HG03196 (cell line): ENCODE data around the gene KRT35.

Experiments used
- ATAC-seq: cut with Tn5 transposase; IDR thresholded peaks from one replicate; pipeline ENCODE4 v1.9.1; 2021; ENCODE audit not compliant: unreplicated experiment

The KRT35 gene

DNA sequence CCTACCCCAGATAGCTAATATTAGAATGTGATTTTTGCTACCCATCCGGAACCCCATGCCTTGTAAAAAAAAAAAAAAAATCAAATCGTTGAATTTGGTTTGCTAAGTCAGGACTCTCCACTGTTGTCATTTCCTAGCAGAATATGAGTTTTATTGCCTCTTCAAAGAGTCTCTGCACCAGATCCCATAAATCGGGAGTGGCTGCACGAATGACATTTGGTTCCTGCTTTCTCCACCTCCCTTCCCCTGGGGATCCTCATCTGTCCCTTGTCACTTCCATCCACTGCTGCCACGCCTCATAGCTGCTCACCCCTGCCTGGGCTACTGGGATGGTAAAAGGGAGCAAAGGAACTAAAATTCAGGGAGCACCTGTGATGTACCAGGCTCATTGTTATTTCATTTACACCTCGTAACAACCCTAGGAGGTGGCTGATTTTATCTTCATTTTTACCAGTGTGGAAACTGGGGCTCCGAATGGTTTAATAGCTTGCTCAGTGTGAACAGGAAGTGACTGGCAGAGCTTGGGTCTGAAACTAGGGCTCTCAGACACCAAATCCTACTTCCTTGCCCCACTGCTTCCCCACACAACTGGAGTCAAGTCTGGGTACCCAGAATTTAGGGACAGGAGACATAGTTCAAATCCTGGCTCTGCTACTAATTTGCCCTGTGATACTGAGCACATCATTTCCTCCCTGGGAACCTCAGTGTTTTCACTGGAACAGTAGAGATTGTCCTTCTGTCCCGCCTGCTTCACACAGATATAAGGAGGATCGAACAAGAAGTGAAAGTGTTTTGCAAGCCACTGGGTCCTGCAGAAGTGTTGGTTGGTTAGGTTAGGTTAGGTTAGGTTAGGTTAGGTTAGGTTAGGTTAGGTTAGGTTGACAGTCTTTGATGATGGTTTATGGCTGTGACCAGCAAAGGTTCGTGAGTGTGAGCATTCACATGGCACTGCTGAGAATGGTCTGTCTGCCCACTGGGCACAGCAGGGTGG is 9.3 kb upstream of the KRT35 start:
- no peak for ATAC-seq

DNA sequence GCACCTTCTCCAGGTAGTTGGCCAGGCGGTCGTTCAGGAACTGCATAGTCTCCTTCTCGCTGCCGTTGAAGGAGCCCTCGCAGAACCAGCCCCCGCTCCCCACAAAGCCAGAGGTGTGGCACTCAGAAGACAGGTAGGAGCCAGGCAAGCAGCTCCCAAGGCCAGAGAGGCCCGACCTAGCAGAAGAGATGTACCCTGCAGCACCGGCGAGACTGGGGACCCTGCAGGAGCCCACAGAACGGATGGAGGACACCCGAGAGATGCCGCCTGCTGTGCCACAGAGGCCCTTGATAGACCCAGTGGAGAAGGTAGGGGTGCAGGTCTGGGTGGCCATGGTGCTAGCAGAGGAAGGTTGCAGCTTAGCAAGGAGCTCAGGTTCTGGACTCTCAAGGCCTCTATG is 8.6 kb upstream of the KRT35 start, which contains the start of gene KRT36:
Gene KRT36, minus strand, starts transcription at position 380 of the 400 bp plus-strand sequence. Its CDS starts 46 bp downstream, at position 334.
- no peak for ATAC-seq

DNA sequence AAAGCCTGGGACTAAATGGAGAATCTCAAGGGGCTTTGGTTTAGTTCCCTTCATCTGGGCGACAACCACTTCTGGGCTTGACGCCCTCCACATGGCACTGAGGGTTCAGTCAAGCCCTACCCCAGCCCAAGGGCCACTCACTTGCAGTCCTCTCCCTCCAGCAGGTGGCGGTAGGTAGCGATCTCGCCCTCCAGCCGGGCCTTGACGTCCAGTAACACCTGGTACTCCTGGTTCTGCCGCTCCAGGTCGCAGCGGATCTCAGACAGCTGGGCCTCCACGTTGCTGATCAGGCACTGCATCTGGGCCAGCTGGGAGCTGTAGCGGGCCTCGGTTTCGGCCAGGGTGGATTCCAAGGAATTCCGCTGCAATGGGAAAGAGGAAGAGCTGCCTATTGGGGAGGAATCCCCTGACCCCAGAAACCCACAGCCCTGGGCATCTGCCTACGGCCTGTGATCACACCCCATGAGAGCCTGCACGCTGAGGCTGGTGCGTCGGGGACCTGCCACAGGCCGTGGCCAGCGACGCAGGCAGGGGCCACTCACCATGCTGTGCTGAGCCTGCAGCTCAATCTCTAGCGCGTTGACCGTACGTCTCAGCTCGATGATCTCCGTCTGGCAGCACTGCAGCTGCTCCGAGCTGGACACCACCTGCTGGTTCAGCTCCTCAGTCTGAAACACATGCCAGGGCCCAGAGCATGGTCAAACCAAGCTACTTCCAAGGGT is 6.0 kb upstream of the KRT35 start:
- ATAC-seq: no peak

DNA sequence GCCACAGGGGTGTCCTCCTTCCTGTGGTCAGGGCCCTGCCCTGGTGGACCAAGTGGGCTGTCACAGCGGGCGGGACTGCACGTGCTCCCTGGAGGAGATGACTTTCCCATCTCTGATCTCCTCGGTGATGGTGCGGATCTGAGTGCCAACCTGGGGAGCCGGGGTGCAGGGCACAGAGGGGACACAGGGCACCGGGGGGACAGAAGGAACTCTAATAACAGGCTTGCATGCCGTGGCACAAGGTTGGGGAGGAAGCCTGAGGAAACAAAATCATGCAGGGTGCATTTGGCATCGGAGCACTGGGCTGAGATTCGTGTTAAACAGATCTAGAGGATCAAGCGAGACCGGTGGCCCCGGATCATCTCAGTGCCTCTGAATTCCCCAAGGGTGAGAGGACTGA is 5.4 kb upstream of the KRT35 start:
- no peak for ATAC-seq

DNA sequence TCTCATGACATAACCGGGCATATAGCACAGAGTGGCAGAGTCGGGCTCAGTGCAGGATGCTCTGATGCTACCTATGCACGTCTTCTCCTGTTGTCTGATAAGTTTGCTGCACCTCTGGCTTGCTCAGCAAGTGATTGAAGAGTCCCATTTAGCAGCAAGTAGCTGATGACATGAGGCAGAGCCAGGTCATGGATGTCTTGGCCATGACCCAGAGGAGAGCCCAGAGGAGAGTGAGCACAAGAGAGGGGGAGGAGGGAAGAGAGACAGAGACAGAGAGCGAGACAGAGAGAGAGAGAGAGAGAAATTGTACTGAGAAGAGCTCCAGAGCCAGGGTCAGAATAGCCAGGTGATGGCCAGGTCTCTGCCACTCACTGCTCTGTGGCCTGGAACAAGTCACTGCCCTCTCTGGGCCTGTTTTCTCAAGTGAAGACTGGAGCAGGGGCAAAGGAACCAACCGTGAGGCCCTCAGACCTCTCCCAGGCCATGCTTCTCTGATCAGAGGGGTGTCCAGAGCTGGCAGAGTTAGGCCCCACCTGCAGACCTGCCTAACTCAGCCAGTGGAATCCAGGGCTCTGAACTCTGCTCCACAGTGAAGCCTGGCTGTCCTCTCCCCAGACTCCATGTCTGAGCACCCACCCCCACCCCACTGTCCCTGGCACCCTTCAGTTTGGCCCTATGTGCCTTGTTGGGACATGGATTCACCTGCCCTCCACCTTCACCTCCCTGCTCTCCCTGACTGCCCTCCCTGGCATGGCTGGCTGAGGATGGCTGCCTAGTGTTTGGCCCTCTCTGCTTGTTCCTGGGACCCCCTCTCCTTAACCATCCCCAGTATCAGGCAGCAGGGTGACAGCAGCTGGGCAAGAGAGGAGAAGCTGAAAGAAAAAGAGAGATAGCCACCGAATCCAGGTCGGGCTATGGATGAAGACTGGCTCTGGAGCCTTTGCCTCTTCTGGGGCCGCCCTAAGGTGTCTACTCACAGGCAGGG is 4.3 kb upstream of the KRT35 start:
- ATAC-seq: no peak

DNA sequence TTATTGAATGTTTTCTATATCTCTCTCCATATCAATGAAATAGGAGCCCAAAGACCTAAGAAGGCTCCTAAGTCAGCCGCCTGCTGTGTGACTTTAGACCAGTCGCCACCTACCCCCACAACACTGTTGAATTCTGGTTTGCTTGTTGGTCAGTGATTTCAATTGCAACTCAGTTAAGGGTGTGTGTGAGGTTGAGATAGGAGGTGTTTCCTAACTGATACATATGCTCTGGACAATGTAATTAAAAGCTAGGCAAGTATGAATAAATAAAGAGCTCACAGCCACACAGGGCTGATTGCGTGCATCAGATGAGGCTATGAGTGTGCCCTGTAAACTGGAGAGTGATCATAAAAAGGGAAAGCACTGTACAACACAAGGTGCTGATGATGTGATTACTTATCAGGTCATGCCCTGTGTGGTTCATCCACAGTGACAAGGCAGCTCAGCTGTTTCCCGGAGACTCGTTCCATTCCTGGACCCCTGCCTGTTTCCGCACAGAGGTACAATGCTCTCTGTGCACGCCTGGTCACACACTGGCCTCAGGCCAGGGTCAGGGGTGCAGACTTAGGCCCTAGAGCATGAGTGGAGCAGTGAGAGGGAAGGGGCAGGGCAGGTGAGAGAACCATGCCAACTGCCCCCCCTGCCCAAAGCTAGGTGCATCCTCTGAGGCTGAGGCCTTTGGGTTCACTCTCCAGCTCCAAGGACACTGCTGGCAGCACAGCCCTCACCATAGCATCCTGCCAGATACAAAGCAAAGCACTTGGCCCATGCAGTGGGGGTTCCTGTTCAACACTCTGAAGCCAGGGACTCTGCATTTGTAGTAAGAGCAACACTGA is 3.3 kb upstream of the KRT35 start:
- no peak for ATAC-seq

DNA sequence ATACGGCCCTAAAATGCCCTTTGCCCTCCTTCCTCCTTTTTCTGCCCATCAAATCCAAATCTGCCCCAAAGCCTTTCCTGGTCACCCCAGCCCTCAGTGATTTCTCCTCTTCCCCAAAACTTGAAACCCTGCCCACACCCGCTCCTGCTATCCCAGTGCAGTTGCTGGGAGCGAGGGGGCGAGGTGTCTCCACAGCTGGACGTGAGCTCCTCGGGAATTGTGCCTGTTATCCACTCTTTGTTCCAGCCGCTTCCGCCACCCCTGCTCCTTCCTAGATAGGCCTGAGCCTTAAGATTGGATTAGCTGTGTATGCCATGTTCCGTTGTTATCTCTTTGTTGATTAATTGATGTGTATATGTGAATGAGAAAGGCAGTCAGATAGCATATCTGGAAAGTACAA is 2.6 kb upstream of the KRT35 start:
- ATAC-seq: no peak

DNA sequence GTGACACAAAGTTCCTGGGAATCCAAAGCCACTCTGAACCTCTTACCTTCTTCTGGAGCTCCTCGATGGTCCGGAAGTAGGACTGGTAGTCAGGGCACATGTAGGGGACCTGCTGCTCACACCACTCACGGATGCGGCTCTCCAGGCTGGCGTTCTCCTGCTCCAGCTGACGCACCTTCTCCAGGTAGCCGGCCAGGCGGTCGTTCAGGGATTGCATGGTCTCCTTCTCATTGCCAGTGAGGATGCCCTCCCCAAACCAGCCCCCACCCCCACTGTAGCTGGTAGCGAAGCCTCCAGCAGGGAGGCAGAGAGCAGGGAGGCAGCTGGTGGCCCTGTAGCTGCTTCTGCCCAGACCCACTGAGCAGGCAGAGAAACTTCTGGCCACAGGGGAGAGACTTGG is 370 bp downstream of the KRT35 start:
- ATAC-seq: no peak

DNA sequence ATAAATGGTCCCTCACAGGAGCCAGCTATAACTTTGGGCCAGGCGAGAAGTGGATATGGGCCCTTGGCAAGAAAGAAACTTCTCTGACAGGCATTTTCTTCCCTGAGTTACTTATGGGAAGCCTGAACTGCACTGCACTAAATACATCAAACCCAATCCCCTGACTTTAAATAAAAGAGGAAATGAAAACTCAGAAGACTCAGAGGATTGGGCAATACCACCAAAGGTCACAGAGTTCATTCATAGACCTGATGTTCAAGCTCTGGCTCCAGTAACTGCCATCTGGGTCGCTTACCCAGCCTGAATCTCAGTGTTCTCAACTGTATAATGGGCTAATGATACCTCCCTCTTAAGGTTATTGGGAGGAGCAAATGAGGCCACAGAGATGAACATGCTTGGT is 815 bp downstream of the KRT35 start:
- no peak for ATAC-seq

DNA sequence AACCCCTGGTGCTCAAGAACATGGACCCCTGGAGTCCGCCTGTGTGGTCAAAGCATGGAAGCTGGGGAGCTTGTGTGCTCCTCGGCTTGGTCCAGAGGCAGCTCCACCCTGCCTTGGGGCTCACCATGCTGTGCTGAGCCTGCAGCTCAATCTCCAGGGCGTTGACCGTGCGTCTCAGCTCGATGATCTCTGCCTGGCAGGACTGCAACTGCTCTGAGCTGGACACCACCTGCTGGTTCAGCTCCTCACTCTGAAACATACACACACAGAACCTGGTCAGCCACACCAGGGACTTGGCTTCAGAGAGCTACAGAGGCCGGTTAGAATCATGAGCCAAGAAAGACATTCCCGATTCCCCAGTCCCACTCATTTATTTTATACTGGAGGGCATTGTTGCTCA is 2.7 kb downstream of the KRT35 start:
- ATAC-seq: no peak

DNA sequence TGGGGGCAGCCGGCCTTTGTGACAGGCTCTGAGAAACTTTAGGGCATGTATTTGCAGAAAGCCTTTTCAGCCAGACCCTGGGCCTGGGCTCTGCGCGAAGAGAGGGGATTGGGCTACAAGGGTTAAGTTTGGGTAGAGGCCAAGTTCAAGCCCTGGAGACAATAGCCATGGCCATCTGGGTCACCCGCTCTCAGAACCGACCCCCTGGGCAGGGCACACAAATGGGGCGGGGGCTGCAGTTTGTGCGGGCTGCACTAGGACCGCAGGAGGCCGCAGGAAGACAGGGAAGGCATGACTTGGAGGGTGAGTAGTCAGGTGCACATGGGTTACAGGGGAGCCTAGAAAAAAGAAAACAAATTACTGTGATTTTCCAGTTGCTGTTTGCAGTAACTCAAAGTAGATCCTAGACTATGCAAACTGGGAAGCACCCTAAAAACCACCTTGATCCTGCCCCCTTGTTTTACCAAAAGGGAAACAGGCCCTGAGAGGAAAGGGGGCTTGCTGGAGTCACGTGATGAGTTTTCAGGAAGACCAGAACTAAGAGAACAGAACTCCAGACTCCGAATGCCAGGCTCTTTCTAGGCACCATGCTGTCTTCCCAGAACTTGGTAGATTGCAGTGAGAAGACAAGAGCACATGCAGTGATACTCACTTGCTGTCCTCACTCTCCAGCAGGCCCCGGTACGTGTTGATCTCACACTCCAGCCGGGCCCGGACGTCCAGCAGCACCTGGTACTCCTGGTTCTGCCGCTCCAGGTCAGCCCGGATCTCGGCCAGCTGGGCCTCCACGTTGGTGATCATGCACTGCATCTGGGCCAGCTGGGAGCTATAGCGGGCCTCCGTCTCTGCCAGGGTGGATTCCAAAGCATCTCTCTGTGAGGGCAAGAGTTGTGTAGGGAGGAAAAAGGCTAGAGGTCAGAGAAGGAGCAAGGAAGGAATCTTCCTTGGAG is 3.8 kb downstream of the KRT35 start:
- ATAC-seq: no peak

DNA sequence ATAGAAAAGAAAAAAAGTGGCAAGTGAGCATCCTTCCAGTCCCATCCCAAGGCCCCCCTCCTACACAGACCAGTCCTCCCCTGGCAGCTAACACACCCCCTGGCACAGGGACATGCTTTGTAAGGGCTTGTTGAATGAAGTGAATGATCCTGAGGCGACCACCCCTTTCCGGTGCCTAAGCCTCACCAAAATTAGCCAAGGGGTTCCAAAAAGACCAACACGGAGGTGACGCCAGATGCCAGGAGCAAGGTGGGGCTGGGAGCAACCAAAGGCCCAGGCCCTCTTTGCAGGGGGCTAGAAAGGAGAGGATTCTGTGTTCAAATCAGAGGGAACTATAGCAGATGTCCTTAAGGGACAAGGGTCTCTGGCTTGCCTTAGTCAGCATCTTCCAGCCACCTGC is 5.5 kb downstream of the KRT35 start:
- no peak for ATAC-seq

DNA sequence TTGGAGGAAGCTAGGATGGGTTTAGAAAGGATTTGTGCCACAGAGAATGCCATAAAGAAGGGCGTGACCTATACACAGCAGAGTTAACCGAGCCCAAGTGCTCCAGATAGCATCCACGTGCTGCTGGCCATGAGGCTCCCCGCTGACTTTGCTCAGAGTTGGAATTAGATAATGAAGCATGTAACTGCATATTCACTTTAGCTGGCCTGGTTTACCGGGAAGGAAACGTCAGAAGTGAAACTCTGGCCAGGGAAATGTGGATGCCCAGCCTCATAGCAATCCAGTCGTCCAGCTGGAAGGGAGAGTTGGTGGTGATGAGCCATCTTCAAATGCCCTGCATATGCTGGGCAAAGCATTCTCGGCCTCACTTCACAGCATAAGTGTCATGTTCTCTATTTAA is 6.1 kb downstream of the KRT35 start:
- ATAC-seq: no peak

DNA sequence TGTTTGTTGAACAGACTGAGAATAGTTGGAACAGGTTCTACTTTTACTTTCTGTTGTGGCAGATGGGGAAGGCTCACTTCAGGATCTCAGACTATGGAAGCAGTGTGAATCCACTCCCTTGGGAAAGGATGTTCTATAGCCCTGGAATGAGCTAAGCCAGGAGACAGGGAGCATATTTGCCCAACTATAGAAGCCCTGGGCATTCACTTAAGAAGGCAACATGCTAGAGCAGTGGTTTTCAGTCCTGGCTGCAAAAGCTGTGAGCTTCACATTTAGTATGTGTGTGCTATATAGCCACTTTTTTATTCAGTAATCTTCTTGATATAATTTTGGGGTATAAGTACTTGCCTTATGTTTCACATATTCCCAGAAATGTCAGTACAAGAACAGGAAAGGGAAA is 12.6 kb downstream of the KRT35 start:
- ATAC-seq: no peak

DNA sequence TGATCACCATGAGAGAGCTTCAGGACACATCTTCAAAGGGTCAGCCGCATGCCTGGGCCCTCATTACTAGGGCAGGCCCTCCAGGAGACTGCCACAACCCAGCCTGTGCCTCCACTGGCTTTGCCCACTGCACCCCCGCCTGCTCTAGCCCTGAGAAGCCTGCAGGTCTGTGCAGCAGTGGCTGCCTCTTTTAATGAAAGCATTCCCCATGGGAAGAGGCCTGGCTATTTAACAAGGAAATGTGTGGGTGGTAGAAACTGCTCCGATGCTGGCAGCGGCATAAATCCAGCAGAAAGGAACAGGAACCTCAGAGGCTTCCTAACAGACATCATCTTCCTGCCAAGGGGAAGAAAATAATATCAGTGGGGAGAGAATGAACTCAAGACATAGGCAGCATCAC is 13.4 kb downstream of the KRT35 start:
- ATAC-seq: no peak

DNA sequence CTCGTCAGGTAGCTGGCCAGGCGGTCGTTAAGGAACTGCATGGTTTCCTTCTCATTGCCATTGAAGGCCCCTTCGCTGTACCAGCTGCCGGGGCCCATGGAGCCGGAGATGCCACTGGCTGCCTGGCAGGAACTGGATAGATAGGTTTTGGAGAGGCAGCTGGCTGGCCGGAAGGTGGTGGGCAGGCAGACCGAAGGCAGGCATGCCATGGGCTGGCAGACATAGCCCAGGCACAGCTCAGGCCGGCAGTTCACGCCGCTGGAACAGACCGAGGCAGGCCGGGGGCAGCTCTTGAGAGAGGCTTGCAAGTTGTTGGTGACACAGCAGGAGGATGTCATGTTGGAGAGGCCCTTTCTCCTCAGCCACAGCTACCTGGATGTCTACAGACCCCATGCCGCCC is 14.0 kb downstream of the KRT35 start, which contains the start of gene KRT32:
Gene KRT32, minus strand, starts transcription at position 399 of the 400 bp plus-strand sequence. Its CDS starts 61 bp downstream, at position 338.
- ATAC-seq: no peak

DNA sequence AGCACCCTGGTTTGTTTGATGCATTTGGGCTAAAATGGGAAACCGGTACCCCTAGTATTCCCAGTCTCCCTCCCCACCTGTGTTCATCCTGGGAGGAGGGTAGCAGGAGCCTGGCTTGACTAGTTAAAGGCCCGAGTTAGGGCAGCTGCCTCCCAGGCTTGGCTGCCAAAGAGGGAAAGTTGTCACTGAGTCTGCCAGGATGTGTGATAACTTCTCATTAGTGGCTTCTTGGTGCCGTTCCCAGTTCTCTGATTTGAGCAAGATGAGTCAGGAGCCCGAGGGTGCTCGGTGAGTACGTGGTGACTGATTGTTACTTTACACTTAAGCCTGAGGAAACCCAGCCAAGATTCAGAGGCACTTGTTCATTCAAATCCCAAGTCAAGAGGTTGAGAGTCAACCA is 16.3 kb downstream of the KRT35 start:
- no peak for ATAC-seq

DNA sequence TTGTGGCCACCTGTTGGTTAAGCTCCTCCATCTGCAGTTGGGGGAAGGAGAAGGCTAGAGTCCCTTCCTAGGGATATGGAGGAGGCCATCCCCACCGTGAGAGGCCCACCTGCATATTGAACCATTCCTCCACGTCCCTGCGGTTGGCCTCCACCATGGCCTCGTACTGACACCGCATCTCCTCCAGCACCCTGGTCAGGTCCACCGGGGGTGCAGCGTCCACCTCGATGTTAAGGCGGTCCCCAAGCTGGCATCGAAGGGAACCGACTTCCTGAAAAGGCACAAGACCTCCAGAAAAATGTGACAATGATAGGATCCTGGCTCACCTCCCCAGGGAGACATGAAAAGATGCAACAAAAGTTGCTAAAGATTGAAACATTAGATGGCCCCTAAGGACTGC is 16.8 kb downstream of the KRT35 start:
- ATAC-seq: no peak

DNA sequence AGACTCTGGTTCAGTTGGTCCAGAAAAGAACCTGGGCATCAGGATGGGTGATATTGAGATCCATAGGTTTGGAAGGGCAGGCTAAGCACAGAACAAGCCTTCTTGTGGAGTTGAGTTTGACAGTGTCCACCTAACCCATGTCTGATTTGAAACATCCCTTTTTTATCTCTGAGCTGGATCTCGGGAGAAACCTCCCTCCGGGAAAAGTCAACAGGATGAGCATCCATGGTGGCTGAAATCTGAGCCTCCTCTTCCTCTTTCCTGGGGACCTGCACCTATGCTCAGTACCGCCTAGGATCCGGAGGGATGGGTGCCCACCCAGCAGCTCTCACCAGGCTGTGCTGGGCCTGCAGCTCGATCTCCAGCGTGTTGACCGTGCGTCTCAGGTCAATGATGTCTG is 17.2 kb downstream of the KRT35 start:
- no peak for ATAC-seq
